K562 (cell line): ENCODE data around the gene KCP. TPM values are rescaled to one million over a fixed set of nuclear protein-coding genes. Genes with fewer than 3 reads are reported as not detected.

Source experiments
- ATAC-seq: fragments of 200-7000 bp; cut with Tn5 transposase; 3 replicates; pipeline ENCODE4 v1.9.1; 2020; ENCODE audit warnings: moderate library complexity
- BruUV-seq: library from RNA; stranded (reverse); fragments of 400-500 nt; replicated peaks from 2 replicates; lab custom pipeline; 2021; lab: Mats Ljungman, UMichigan
- CTCF ChIA-PET: fragments of 300-600 bp; formaldehyde crosslinking; extraction: SDS; loops from one replicate; lab custom pipeline; 2021; ENCODE audit warnings: low intra/inter-chr PET ratio; lab: Yijun Ruan, JAX
- POLR2A ChIA-PET: fragments of 300-600, 350-650 bp; sonication (Branson Sonifier 250); formaldehyde crosslinking; extraction: SDS; loops from one replicate; lab custom pipeline; 2021; ENCODE audit warnings: antibody characterized with exemption, inconsistent platforms; lab: Yijun Ruan, JAX
- DNase-seq, 4 experiments: peaks; one replicate each; pipeline versions ENCODE4 v3.0.0 to v3.0.0-alpha.2; 2011 to 2018; ENCODE audit warnings: low spot score in 3 of 4, mixed read lengths in 3 of 4; ENCODE audit errors: extremely low read depth in 1 of 4
- FAIRE-seq: peaks from 2 replicates; lab custom pipeline; 2011; peaks lifted over from hg19 to GRCh38; lab: Jason Lieb, UNC
- H2AFZ ChIP-seq: 2 replicates; pipeline ENCODE4 v1.6.0; 2011; ENCODE audit warnings: low read depth, low read length, control low read depth, inconsistent platforms
- H3K27ac ChIP-seq: fragments of 200-600 bp; 3 replicates; pipeline ENCODE4 v1.8.0; 2011; ENCODE audit warnings: low read depth, mild to moderate bottlenecking, control low read depth, inconsistent platforms, low read length, moderate library complexity, mixed read lengths; ENCODE audit errors: extremely low read depth
- H3K27me3 ChIP-seq, 2 experiments: fragments of 300-600 bp in 1 of 2; 2 replicates in 1 of 2; 3 replicates in 1 of 2; pipeline versions ENCODE4 v1.6.0 to v1.8.0; 2011; ENCODE audit warnings: inconsistent platforms in 2 of 2, low read length in 2 of 2, mild to moderate bottlenecking in 1 of 2, mixed read lengths in 1 of 2, moderate library complexity in 1 of 2; ENCODE audit not compliant: control insufficient read depth in 2 of 2, insufficient read depth in 2 of 2
- H3K36me3 ChIP-seq: fragments of 300-600 bp; 3 replicates; pipeline ENCODE4 v1.8.0; 2011; ENCODE audit warnings: mild to moderate bottlenecking, low read length, inconsistent platforms; ENCODE audit not compliant: control insufficient read depth, insufficient read depth
- H3K4me1 ChIP-seq, 2 experiments: fragments of 200-600 bp in 1 of 2; replicated peaks in 1 of 2; 2 replicates in 1 of 2; 3 replicates in 1 of 2; pipeline versions ENCODE4 v1.5.1 to v1.8.0; 2011; ENCODE audit warnings: inconsistent platforms in 2 of 2, low read length in 2 of 2, mild to moderate bottlenecking in 1 of 2, mixed read lengths in 1 of 2, moderate library complexity in 1 of 2; ENCODE audit not compliant: control insufficient read depth in 2 of 2, insufficient read depth in 2 of 2
- H3K4me2 ChIP-seq: 2 replicates; pipeline ENCODE4 v1.6.1; 2011; ENCODE audit warnings: low read length, control low read depth, inconsistent platforms, mixed read lengths; ENCODE audit not compliant: insufficient read depth
- H3K4me3 ChIP-seq: fragments of 200-600 bp; sonication (generic), shearing (Covaris generic); 2 replicates; pipeline ENCODE4 v1.5.1; 2016; ENCODE audit warnings: control low read depth, inconsistent platforms
- H3K79me2 ChIP-seq: fragments of 200-600 bp; 3 replicates; pipeline ENCODE4 v1.8.0; 2011; ENCODE audit warnings: low read length, inconsistent platforms; ENCODE audit not compliant: control insufficient read depth, insufficient read depth
- H3K9ac ChIP-seq, 2 experiments: 2 replicates each; pipeline versions ENCODE4 v1.6.0 to v1.6.1; 2011; ENCODE audit warnings: low read depth in 2 of 2, low read length in 2 of 2, control low read depth in 1 of 2, inconsistent platforms in 1 of 2, mild to moderate bottlenecking in 1 of 2, mixed read lengths in 1 of 2; ENCODE audit not compliant: insufficient read depth in 1 of 2
- H3K9me1 ChIP-seq: one replicate; pipeline ENCODE4 v1.6.0; 2011; ENCODE audit warnings: inconsistent platforms, mild to moderate bottlenecking, low read length, moderate library complexity; ENCODE audit not compliant: control insufficient read depth, insufficient read depth
- H3K9me3 ChIP-seq: replicated peaks from 2 replicates; pipeline ENCODE4 v1.5.1; 2011; ENCODE audit warnings: low read depth, low read length, inconsistent platforms; ENCODE audit not compliant: control insufficient read depth, insufficient read depth
- H4K20me1 ChIP-seq: replicated peaks from 2 replicates; pipeline ENCODE4 v1.6.1; 2011; ENCODE audit warnings: low read length, inconsistent platforms, mixed read lengths; ENCODE audit not compliant: control insufficient read depth, insufficient read depth
- PHB ChIP-seq: fragments of 250-450 bp; sonication (Bioruptor Pico); IDR thresholded peaks from 2 replicates; pipeline ENCODE4 v1.5.0; 2021
- POLR2G ChIP-seq: fragments of 200-400 bp; formaldehyde crosslinking; IDR thresholded peaks from 2 replicates; pipeline ENCODE4 v1.6.1; 2017; ENCODE audit warnings: low read depth, mild to moderate bottlenecking, antibody characterized with exemption, low read length, moderate library complexity
- RBFOX2 ChIP-seq: fragments of 200-400 bp; formaldehyde crosslinking; IDR thresholded peaks from 2 replicates; pipeline ENCODE4 v1.6.1; 2017; ENCODE audit warnings: low read depth, mild to moderate bottlenecking, low read length, moderate library complexity
- RBM22 ChIP-seq: fragments of 200-400 bp; formaldehyde crosslinking; IDR thresholded peaks from 2 replicates; pipeline ENCODE4 v1.6.1; 2018; ENCODE audit warnings: low read length, low read depth; ENCODE audit not compliant: poor library complexity, severe bottlenecking
- WGBS: fragments of 100-300 bp; shearing (Covaris generic); methylation state at CpG from one replicate; pipeline ENCODE4 v1.1.6; 2016; ENCODE audit warnings: low coverage, mixed read lengths; ENCODE audit not compliant: insufficient coverage; ENCODE audit errors: missing lambda C conversion rate; 5-methylcytosine and 5-hydroxymethylcytosine counted together
- in situ Hi-C: fragments of 300-500 bp; cut with MboI; formaldehyde crosslinking; loops from 4 replicates; pipeline ENCODE4 v1.15.0; 2018; ENCODE audit warnings: inconsistent platforms, mixed read lengths
- intact Hi-C: fragments of 100-400 bp; cut with micrococcal nuclease; formaldehyde crosslinking; loops from 2 replicates; pipeline ENCODE4 v1.14.2; 2022
- polyA plus RNA-seq, 8 experiments: library from polyadenylated mRNA; depleted of rRNA in 4 of 8; stranded (reverse) in 5 of 8; unstranded in 3 of 8; fragments of >200 nt; fragmentation: Nextera tagmentation in 2 of 8; fragmentation: Illumina TruSeq in 1 of 8; extraction: Ambion mirVana in 2 of 8; extraction: Trizol in 1 of 8; gene quantifications; 2 replicates each; pipeline versions ENCODE4 v1.2.1 to v1.2.3, GENCODE V29; 2011 to 2014; ENCODE audit warnings: inconsistent platforms in 1 of 8, missing spikeins in 1 of 8
- total RNA-seq, 7 experiments: library from RNA; depleted of rRNA in 6 of 7; stranded (reverse); fragments of >200 nt in 6 of 7; fragmentation: Illumina TruSeq in 2 of 7; extraction: Trizol in 2 of 7; gene quantifications; 2 replicates each; pipeline versions ENCODE4 v1.2.1 to v1.2.3, GENCODE V29; 2011 to 2021; ENCODE audit warnings: low replicate concordance in 1 of 7
- TF ChIP-seq, protein P1 (sequence below): fragments of 250-450 bp; sonication (Bioruptor Pico); IDR thresholded peaks from 2 replicates; pipeline ENCODE4 v1.4.0; 2020; ENCODE audit warnings: mild to moderate bottlenecking, moderate library complexity, borderline replicate concordance

Gene KCP
- total and polyA plus RNA-seq, 9 of the 15 experiments (the other 6 are each of a cell fraction or from before 2014, with no cell fraction given): 0.06 to 0.17 (median 0.12) TPM; not detected in 3

DNA sequence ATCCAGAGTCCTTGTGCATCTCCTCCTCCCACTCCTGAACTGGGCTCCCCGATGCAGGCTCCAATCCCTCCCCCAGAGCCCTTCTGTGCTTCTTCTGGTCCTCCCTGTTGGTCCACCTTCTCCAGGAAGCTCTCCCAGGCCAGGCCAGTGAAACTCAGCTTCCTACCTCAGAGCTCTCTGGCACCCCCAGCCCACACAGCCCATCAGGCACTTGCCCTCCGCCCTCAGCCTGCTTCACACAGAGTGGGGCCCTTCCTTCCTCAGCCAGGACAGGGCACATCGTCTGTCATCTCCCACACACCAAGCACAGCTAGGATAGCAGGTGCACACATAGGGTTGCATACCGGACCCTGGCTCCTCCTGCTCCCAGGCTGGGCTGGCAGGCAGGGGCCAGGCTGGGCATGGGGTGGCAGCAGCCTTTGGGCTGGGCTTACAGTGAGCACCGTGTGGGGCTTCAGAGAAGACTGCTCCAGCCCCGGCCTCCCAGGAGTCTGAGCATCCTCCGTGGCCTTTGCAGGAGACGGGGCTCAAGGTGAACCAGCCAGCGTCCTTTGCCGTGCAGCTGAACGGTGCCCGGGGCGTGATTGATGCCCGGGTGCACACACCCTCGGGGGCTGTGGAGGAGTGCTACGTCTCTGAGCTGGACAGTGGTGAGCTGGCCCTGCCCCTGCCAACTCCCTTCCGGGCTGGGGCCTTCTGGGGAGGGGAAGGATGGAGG, 54.3 kb downstream of the KCP start:
- Histone ChIP-seq H2AFZ (no peak overlapping the region), H3K27me3 (no peaks in the 10 kb centered on the region), H3K4me2 (no peak overlapping the region), H3K4me1 (peaks cover 26 to 64% of the 10 kb centered on the region in 2 experiments), H3K79me2 (no peaks in the 10 kb centered on the region), H3K36me3 (peaks cover 78% of the 10 kb centered on the region), H3K9ac (peak overlapping the region in 1 of 2 experiments; percentile 0; a peak in 2 of 4 replicates), H3K9me3 (no peaks in the 10 kb centered on the region), H4K20me1 (peaks cover 3% of the 10 kb centered on the region; the same call in 1 of the 2 replicates), H3K9me1 (no peaks in the 10 kb centered on the region), H3K4me3 (no peak overlapping the region)
- ChIA-PET CTCF (no interaction called here), POLR2A (interaction anchor here (0.6 to 0.9 kb wide), 4 partner anchors 8 to 72 kb away, joined by 3 read pairs; no protein-coding TSS in a partner anchor)
- no TSS peak for BruUV-seq
- in situ Hi-C loops (loop anchor here (5.0 kb wide), 1 partner anchor 56 kb away; the partner anchor contains the start of gene KCP), intact Hi-C loops (no loop called here)
- no peak for FAIRE-seq
- no peak for ATAC-seq
- DNase-seq: no peak
- 86% methylated on average over 16 of the region's 17 CpGs for WGBS
- TF ChIP-seq PHB (CRISPR knock-in tag) (no peak), RBM22 (peak; percentile 46), RBFOX2 (peak; percentile 57), POLR2G (peak; percentile 64)
- TF ChIP-seq, protein P1, sequence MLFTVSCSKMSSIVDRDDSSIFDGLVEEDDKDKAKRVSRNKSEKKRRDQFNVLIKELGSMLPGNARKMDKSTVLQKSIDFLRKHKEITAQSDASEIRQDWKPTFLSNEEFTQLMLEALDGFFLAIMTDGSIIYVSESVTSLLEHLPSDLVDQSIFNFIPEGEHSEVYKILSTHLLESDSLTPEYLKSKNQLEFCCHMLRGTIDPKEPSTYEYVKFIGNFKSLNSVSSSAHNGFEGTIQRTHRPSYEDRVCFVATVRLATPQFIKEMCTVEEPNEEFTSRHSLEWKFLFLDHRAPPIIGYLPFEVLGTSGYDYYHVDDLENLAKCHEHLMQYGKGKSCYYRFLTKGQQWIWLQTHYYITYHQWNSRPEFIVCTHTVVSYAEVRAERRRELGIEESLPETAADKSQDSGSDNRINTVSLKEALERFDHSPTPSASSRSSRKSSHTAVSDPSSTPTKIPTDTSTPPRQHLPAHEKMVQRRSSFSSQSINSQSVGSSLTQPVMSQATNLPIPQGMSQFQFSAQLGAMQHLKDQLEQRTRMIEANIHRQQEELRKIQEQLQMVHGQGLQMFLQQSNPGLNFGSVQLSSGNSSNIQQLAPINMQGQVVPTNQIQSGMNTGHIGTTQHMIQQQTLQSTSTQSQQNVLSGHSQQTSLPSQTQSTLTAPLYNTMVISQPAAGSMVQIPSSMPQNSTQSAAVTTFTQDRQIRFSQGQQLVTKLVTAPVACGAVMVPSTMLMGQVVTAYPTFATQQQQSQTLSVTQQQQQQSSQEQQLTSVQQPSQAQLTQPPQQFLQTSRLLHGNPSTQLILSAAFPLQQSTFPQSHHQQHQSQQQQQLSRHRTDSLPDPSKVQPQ (CRISPR knock-in tag): no peak
- TF ChIP-seq, all 486 proteins: peak for 3
- no peak overlapping the region for H3K27ac ChIP-seq
